ENCODE results near the gene ST6GALNAC6.

DNA sequence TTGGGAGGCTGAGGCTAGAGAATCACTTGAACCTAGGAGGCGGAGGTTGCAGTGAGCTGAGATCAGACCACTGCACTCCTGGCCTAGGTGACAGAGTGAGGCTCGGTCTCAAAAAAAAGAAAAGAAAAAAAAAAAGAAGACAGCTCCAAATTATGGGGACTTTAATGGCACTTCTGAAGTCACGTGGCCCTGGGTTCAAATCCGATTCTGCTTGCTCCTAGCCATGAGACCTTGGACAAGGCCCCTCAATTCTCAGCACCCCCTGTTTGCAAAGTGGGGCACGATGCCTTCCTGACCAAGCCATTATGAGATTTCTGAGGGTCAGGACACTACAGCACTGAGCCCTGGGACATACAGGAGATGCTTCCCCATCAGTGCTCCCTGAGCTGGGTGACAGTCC lies 43.9 kb downstream of the ST6GALNAC6 start:
- TF ChIP-seq GATA2 (IDR thresholded peaks at IDR 0.05; ENCODE audit: low read depth, low read length) = no peak
- TF ChIP-seq GATA3 (IDR thresholded peaks at IDR 0.05; ENCODE audit: low read depth, low read length) = no peak
